ENCODE data around the gene FOXO3.
"Not testable (repeated sequence)": the region's sequence is repeated elsewhere in the genome, so short reads cannot be mapped to it uniquely, and the experiment has no call there.

Gene FOXO3

DNA sequence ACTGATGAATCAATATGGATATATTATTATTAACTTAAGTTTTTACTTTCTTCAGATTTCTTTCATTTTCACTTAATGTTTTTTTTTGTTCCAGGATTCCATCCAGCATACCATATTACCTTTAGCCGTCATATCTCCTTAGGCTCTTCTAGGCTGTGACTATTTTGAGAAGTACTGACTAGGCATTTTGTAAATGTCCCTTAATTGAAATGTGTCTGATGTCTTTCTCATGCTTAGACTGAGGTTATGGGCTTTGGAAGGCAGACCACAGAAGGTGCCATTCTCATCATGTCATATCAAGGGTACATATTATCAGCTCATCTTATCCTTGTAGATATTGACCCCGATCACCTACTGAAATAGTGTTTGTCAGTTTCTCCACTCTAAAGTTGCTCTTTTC lies 101.3 kb downstream of the FOXO3 start:
- no peak for DNase-seq (ENCODE audit: low read depth)

DNA sequence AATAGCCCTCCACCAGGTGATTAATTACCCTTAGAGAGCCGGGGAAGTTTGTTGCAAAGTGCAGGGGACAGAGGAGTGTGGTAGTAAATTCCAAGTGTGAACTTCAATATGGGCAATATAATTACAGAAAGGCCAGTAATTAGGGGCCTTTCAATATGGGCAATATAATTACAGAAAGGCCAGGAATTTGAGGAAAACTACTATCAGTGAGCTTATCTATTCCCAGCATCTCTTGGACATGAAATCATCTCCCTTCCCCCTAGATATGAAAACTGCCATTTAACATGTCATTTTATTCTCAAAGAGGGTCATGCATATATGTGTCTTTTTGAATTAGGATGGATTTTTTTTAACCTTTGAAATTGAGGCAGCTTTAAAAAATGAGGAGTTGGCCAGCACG lies 102.0 kb downstream of the FOXO3 start:
- no peak for DNase-seq (ENCODE audit: low read depth)

DNA sequence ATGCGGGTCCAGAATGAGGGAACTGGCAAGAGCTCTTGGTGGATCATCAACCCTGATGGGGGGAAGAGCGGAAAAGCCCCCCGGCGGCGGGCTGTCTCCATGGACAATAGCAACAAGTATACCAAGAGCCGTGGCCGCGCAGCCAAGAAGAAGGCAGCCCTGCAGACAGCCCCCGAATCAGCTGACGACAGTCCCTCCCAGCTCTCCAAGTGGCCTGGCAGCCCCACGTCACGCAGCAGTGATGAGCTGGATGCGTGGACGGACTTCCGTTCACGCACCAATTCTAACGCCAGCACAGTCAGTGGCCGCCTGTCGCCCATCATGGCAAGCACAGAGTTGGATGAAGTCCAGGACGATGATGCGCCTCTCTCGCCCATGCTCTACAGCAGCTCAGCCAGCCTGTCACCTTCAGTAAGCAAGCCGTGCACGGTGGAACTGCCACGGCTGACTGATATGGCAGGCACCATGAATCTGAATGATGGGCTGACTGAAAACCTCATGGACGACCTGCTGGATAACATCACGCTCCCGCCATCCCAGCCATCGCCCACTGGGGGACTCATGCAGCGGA lies 102.9 kb downstream of the FOXO3 start:
- DNase-seq (ENCODE audit: low read depth), result not testable (repeated sequence)

DNA sequence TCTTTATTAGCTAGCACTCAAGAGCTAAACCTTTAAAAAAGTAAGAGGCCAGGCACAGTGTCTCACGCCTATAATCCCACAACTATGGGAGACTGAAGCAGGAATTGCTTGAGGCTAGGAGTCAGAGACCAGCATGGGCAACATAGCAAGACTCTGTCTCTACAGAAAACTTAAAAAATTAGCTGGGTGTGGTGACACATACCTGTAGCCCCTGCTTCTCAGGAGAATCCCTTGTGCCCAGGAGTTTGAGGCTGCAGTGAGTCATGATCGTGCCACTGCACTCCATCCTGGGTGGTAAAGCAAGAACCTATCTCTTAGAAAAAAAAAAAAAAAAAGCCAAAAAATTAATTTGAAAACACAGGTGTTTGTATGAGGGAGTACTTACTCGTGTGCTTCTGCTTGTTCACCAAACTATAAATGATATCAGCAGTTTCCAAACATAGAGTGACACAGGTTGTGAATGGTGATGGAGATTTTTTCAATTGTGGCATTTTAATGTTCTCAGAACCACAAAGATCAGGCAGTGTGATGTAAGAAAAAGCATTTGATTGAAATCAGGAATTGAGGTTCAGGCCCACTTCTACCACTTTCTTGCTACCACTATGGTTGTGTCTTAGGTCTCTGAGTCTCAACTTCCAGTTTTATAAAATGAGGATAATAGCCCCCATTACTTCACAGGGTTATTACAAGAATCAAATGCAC lies 104.9 kb downstream of the FOXO3 start:
- no peak for DNase-seq (ENCODE audit: low read depth)

DNA sequence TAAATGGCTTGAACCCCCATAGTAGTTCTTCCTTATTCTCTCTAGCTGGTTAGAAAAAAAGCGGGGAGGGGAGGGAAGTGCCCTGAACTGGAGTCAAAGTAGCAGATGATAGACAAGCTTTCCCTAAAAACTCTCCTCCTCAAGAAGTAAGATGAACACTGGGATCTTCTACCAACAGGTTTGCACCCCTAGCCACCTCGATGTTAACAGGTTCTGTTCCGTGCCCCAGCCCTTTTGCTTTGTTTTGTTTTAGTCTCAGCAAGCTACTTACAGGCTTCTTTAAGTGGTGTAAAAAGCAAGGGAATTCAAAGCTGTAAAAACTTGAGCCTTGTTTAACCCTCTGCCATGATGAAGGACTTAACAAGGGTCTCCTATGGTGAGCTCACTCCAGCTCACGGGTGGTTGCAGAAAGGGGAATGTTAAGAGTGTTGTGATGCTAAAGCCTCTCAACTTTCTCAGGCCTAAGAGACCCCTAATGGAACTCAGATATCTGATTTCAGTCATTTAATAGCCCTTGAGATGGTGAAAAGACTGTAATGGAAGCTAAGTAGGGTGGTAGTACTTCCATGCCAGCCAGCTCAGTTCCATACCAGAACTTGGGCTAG lies 106.0 kb downstream of the FOXO3 start:
- no peak for DNase-seq (ENCODE audit: low read depth)

DNA sequence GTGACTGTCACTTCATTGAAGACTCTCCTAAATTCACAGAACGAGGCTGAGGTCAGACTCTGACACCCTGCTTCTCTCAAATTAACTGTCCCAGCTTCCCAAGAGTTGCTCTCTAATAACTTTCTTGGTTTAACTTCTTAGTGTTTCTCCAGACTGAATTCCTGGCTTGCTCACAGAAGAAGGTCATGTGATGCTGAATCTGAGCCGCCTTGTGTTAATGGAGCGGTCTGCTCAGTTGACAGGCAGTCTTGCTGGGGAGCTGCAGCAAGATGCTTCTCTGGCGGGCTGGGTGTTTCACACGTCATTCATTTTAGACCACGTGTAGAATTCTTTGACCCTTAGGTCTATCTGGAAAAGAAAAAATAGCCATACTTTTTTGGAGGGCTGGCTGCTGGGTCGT lies 107.3 kb downstream of the FOXO3 start:
- no peak for DNase-seq (ENCODE audit: low read depth)

DNA sequence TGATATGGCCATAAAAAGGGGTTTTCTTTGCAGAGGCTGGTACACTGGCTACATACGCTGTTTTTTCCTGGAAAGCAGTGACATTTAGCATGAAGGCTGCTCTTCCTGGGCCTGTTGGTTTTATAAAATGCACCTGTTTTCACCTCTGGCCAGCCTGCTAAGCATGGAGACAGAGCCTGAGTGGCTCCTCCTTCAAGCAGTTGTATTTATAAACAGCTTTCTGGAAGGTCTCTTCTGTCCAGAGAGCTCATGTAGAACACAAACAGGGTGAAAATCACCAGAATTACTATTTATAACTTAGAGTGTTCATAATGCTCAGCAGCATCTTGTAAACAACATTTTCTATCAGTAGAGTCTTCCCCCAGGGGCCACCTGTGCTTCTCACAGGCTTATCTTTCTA lies 109.0 kb downstream of the FOXO3 start:
- DNase-seq (ENCODE audit: low read depth), result no peak

DNA sequence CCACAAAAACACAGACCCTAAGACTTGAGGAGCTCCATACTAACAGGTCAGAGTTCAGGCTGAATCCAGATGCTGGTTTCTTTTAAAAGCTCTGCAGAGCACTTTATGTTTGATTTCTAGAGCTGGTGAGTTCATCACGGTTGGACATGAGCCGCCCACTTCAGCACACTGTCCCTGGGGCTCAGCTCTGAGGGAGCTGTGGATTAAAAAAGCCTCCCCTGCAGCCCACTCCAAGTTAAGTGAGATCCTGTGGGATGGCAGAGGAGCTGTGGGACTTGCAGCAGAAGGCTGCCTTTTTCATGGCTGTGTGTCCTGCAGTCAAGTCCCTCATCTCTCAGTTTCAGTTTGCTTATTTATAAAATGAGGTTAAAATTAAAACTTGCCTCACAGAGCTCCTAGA lies 110.5 kb downstream of the FOXO3 start:
- DNase-seq (ENCODE audit: low read depth), result no peak

DNA sequence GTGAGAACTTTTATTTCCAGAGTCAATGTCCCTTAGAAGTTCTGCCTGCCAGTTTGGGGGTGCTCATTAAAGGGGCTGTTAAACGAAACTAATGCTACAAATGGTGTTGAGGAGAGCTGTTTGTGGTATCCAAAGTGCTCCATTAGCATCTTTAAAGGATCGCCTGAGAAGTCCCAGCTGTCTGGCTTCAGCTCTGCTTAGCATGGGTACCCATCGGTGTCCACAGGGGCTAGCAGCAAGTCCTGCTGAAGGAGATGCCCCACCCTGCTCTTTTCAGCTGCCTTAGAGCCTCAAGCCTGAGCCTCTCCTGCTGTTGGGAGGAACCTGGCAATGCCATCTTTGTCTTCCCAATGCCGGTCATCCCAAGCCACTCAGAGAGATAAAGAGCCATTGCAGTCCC lies 111.1 kb downstream of the FOXO3 start:
- DNase-seq (ENCODE audit: low read depth), result no peak

DNA sequence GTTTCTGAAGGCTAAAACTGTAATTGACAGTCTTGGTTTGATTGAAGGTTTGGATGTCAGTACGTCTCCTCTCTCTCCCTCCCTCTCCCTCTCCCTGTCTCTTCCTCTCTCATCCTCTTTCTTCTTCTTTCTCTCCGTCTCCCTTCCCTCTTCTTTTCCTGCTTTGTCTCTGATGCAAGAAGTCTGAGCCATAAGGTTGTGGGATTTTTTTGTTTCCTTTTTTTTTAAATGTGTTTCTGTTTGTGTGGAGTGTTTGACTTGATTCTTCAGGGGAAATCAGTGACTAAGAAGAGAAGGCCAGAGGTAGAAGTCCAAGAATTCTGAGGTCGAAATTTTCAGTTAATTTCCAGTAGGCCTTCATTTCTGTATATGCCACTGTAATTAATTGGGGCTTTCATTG lies 111.9 kb downstream of the FOXO3 start:
- no peak for DNase-seq (ENCODE audit: low read depth)

DNA sequence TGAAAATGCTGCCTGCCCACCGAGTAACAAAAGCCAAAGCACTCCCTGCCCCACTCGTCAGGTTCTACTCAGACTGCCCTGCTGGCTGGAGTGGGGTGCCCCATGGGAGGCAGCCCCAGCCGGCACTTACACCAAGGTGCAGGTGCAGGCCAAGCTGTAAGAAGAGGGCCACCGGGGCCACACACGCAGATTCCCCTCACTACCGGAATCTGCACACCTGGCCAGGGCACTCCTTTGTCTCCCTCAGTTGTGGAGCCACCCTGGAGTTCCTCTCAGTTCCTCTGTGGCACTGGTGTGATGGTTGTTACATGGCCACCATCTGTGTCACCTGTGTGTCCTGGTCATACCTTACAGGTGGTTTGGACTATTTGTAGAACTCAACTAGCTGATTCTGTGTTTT lies 112.4 kb downstream of the FOXO3 start:
- no peak for DNase-seq (ENCODE audit: low read depth)

DNA sequence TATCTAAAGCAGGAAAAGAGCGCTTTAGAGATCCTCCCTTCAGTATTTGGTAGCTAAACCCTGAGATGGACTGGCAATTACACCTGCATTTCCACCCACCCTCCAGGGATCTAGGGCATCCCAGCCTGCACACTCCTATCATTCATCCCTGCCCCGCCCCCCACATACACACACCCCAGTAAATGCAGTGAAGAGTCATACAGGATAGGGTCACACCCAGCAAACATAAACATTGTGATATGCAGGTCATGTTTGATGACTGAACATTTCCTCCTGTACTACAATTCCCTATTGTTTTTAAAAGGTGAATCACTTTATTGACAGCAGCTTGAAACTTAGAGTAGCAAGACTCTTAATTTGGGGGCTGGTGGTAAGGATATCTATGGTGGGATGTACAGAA lies 112.9 kb downstream of the FOXO3 start:
- no peak for DNase-seq (ENCODE audit: low read depth)

DNA sequence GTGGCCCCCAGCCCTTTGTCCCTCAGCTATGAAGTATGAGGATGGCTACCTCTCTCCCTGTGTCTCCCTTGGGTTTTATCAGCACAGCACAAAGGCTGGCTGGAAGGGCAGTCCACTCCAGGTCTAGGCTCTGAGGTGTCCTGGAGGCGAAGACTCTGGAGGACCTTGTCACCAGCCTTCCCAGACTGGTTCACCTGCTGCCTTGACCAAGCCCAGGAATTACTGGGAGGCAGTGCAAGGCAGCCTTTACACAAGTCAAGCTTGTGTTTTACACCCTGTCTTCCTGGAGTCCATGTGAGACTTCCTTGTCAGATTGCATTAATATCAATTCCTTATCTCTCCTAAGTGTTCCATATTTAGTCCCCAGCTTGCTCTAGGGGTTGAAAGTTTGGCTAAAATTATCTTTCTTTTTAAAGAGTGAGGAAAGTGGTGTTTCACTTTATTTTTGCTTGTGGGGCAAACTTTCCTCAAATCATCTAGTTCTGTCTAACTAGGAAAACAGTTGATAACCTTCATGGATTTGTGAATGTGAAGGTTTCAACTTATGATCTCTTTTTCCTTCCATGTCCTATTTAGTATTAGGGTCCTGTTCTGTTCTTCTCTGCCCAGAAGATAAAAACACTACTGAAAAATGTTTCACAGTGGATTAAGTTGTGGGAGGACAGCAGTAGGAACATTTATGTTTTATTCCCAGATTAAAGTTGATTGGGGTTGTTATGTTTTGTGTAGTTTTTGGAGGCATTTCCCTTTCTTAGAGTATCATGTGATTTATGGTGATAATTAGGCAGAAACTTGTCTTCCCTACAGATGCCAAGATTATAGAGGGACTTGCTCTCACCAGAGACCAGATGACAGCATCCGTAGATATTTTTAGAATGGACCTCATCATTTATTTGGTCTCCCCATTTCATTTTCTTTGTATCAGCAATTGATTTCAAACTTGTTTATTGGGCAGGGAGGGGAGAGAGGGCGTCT lies 114.8 kb downstream of the FOXO3 start:
- no peak for DNase-seq (ENCODE audit: low read depth)

DNA sequence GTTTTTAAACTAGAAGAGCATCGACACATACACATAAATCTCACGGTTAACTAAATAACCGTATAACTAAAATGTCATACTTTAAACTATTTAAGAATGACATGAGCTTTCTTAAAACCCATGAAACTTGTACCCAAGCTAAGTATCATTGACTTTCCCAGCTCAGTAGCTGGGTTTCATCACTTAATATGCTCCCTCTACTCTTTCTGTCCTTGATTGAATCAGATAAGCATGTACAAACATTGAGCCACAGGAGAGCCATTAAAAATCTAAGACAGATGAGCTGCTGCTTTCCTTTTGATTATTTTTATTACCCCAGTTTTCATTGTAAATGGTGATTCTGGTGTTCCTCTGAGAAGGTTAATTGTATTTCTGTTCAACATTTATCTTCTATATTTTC lies 115.8 kb downstream of the FOXO3 start:
- no peak for DNase-seq (ENCODE audit: low read depth)

DNA sequence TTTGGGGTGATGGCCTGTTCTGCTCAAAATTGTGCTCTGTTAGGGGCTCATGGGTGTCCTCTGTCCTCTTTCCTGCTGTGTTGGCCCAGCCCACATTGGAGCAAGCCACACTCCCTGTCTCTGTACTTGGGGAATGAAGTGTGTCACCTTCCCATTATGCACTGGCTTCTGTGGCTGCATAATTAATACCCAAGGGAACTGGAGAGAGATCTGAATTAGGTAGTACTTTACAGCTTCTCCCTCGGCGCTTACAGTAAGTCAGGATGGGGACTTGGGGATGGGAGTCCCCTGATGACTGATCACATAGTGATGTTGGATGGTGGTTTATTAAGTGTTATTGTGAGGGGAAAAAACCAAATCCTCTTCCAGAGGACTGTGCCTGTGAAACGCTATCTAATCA lies 116.6 kb downstream of the FOXO3 start:
- no peak for DNase-seq (ENCODE audit: low read depth)

DNA sequence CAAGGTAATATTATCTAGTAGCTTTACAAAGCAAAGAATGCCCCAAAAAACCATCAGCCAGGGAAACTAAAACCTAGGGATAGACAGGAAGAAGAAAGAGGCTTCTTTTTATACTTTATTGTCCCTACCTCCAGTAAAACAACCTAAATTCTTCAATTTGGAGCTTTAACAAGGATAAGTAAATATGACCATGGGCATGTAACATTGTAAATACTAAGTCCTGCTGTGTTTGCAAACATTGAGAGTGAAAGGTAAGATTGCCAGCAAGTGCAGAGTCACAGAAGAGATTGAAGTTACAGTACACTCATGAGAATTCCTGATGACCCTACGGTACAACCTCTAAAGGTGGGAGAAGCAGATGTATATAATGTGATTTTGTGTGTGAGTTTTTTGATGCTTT lies 117.2 kb downstream of the FOXO3 start:
- DNase-seq (ENCODE audit: low read depth), result no peak

DNA sequence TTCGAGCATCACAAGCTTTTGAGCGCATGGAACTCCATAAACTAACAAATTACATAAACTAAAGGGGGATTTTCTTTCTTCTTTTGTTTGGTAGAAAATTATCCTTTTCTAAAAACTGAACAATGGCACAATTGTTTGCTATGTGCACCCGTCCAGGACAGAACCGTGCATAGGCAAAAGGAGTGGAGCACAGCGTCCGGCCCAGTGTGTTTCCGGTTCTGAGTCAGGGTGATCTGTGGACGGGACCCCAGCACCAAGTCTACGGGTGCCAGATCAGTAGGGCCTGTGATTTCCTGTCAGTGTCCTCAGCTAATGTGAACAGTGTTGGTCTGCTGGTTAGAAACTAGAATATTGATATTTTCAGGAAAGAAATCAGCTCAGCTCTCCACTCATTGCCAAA lies 119.6 kb downstream of the FOXO3 start:
- DNase-seq (ENCODE audit: low read depth), result not testable (repeated sequence)

DNA sequence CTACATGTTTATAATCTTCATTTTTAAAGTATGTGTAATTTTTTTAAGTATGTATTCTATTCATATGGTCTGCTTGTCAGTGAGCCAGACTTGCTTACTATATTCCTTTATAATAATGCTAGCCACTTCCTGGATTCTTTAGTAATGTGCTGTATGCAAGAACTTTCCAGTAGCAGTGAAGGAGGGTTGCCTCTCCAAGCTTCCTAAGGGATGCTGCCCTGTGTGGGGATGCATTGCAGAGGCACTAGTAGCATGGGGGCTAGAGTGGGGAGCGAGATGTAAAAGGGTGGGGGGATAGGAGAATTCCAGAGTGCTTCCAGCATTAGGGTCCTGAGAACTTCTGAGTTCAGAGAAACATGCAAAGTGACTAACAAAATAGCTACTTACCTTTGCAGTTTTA lies 121.0 kb downstream of the FOXO3 start:
- not testable (repeated sequence) for DNase-seq (ENCODE audit: low read depth)

DNA sequence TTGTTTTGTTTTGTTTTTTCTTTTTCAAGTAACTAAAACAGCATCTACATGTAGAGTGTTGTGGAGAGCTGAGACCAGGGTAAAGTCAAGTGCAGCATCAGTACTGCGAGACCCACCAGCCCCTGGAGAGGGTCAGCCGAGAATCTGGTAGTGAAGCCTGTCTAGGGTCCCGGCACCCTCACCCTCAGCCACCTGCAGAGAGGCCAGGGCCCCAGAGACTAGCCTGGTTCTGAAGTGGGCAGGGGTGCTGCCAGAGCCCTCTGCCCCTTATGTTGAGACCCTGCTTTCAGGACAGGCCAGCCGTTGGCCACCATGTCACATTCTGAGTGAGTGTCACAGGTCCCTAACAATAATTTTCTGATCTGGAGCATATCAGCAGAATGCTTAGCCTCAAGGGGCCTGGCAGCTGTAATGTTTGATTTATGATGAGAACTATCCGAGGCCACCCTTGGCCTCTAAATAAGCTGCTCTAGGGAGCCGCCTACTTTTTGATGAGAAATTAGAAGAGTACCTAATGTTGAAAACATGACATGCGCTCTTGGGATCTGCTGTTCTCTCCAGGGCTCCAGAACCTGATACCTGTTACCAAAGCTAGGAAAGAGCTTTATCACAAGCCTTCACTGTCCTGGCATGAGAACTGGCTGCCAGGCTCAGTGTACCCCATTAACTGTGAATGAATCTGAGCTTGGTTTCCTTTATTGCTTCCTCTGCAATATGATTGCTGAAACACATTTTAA lies 121.8 kb downstream of the FOXO3 start:
- not testable (repeated sequence) for DNase-seq (ENCODE audit: low read depth)

DNA sequence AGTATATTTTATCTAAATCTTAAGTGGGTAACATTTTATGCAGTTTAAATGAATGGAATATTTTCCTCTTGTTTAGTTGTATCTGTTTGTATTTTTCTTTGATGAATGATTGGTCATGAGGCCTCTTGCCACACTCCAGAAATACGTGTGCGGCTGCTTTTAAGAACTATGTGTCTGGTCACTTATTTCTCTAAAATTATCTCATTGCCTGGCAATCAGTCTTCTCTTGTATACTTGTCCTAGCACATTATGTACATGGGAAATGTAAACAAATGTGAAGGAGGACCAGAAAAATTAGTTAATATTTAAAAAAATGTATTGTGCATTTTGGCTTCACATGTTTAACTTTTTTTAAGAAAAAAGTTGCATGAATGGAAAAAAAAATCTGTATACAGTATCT lies 123.3 kb downstream of the FOXO3 start:
- DNase-seq (ENCODE audit: low read depth), result not testable (repeated sequence)

DNA sequence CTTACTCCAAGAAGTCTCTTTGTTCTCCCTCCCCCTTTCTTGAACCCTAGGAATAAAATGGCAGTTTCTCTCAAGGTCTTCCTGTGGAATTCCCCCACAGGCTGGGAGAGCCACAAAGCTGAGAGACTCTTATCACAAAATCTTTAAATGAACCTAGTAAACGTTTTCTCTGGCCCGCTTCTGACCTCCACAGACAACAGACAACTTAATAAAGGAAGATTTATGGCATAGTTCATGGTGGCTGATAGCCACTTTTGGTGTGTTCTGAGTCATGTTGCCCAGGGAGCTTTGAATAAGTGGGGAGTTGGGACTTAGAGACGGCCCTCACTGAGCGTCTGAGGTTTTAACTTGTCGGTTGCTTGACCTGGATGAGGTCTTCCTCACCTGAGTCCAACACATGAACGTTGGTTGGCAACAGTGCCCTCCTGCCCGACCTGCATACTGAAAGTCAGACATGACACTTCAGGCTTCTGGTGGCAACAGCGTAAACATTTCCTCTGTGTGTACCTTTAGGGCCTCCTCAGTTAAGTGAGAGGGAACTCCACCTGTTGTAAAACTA lies 124.1 kb downstream of the FOXO3 start:
- no peak for DNase-seq (ENCODE audit: low read depth)

DNA sequence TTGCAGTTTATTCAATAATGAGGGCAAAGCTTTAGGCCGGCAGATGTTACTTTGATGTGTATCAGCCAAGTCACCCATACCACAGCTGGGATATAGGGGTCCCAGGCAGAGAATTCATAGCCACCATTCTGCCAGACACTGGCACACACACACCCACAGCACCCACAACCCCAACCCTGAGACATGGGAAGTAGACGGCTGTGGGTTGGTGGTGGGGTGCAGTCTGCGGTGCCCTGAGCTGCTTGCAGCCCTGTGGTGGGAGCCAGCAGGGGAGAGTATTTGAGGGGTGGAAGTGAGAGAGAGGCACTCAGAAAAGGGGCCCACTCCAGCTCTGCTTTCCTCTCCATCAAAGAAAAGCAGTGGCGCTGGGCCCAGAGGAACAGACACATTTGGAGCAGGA lies 125.3 kb downstream of the FOXO3 start:
- no peak for DNase-seq (ENCODE audit: low read depth)

All from stimulated activated CD8-positive, alpha-beta memory T cell treated with anti-CD3 and anti-CD28 coated beads, Interleukin-4, amount 100 ng/mL, for 24 hours (primary cell).